ENCODE results near the gene PSMC3IP.
"Not testable (repeated sequence)": the region's sequence is repeated elsewhere in the genome, so short reads cannot be mapped to it uniquely, and the experiment has no call there.

Gene PSMC3IP

DNA sequence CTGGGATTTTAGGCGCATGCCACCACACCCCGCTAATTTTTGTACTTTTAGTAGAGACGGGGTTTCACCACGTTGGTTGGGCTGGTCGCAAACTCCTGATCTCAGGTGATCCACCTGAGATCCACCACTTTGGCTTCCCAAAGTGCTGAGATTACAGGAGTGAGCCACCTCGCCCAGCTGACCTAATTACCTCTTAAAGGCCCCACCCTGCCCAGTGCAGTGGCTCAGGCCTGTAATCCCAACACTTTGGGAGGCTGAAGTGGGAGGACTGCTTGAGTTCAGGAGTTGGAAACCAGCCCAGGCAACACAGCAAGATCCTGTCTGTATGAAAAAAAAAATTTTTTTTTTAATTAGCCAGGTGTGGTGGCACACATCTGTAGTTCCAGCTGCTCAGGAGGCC, 18.5 kb downstream of the PSMC3IP start:
- no peak for DNase-seq

DNA sequence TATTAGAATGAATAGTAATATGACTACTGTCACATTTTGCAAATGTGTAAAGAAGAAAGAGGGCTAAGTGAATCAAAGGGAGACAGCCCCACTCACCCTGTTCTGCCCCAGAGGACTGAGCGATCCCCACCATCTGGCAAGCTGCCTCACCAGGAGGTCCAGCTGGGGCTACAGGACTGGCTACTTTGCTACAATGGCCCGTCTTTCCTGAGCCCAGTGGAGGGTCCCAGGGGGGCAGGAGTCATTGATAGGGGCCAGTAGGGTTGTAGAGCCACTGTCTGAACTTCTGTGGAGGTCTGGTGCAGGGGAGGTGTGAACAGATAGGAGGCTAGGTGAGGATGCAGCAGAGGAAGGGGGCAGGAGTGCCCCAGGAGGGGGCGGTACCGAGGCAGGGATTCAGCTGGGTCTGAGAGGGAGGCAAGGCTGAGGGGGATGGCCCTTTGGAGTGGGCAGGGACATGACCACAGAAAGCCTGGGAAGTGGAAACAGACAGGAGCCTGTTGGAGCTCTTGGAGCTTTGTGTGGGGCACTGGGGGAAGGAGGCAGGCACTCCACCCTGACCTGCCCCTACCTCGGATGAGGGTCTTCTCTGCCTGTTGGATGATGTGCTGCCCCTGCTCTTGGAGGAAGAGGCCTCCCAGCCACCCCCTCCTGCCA, 21.4 kb downstream of the PSMC3IP start:
- DNase-seq: not testable (repeated sequence)

DNA sequence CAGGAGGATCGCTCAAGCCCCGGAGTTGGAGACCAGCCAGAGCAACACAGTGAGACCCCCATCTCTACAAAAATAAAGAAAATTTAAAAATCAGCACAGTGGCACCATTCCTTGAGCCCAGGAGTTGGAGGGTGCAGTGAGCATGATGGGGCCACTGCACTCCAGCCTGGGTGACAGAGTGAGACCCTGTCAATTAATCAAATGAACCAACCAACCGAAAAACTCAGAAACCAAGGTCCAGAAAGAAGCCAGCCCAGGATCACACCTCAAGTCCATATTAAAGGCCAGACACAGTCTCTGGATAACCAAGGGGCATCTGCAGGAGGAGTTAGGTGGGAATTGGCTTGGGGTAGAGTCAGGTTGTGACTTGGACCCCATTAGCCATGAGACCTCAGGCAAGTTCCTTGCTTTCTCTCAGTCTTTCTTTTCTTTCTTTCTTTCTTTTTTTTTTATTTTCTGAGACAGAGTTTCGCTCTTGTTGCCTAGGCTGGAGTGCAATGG, 22.4 kb downstream of the PSMC3IP start:
- no peak for DNase-seq

DNA sequence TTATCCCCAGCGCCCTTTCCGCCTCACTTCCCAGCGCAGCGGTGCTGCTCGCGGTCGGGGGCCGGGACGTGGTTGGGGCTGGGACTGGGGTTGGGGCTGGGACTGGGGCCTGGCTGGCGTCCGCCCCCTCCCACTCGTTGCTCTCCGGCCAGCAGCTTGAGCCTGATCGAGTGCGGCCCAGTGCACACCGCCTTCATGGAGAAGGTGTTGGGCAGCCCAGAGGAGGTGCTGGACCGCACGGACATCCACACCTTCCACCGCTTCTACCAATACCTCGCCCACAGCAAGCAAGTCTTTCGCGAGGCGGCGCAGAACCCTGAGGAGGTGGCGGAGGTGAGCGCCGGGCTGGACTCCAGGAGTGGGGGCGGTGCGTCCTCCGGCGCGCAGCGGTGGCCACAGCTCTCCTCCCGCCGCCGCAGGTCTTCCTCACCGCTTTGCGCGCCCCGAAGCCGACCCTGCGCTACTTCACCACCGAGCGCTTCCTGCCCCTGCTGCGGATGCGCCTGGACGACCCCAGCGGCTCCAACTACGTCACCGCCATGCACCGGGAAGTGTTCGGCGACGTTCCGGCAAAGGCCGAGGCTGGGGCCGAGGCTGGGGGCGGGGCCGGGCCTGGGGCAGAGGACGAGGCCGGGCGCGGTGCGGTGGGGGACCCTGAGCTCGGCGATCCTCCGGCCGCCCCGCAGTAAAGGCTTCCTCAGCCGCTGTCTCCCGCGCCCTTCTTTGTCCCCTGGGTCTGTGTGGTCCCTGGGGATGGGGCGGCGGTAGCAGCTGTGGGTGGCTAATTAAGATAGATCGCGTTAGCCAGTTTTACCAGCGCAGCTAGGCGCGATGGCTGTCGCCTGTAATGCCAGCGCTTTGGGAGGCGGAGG, 23.0 kb downstream of the PSMC3IP start:
- no peak for DNase-seq

DNA sequence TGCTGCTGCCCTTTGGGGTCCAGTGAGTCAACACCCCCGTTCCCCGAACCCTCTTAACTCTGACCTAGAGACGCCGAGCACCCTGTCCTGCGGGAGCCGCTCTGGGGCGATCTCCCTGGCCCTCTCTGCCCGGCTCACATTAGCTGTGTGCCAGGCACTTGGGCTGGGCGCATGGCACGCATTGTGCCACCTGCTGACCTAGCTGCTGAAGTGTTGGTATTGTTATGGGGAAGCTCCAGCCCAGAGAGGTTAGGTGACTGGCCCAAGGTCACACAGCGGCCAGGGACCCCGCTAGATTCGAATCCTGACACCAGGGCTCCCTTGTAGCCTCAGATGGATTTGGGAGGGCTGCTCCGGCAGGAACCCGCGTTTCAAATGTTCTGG, 23.7 kb downstream of the PSMC3IP start:
- DNase-seq: no peak

DNA sequence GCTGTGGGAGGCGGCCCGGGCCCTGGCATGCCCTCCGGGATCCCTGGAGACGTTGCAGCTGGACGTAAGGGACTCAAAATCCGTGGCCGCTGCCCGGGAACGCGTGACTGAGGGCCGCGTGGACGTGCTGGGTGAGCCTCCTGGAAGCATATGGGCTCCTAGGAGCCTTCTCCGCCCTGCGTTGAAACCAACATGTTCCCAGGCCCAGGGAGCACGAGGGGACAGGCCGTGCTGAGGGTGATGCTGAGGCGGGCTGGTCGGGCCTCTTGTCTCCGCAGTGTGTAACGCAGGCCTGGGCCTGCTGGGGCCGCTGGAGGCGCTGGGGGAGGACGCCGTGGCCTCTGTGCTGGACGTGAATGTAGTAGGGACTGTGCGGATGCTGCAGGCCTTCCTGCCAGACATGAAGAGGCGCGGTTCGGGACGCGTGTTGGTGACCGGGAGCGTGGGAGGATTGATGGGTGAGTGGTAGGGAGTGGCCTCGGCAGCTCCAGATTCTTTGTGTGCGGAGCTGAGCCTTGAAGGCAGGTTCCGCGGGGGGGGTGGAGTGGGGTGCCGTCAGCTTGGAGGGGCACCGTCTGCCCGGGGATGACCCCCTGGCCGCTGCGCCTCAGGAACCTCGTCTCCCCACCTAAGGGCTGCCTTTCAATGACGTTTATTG, 24.2 kb downstream of the PSMC3IP start:
- no peak for DNase-seq

DNA sequence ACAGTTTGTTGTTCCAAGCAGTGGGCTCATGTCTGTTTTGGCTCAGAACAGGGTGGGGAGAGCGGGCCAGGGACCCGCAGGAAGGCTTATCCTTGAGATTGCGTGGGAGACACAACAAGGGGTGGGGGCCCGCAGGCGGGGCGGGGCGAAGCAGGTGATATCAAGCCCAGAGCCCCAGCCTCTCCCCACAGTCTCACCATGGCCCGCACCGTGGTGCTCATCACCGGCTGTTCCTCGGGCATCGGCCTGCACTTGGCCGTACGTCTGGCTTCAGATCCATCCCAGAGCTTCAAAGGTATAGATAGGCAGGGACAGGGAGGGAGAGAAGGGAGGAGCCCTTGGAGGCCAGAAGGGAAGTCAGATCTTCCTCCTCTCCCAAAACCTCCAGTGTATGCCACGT, 24.8 kb downstream of the PSMC3IP start, which contains the start of gene HSD17B1:
Gene HSD17B1 (plus strand): TSS at position 188 of the 400 bp plus-strand sequence. CDS start 11 bp downstream, at position 199.
- DNase-seq: not testable (repeated sequence)

DNA sequence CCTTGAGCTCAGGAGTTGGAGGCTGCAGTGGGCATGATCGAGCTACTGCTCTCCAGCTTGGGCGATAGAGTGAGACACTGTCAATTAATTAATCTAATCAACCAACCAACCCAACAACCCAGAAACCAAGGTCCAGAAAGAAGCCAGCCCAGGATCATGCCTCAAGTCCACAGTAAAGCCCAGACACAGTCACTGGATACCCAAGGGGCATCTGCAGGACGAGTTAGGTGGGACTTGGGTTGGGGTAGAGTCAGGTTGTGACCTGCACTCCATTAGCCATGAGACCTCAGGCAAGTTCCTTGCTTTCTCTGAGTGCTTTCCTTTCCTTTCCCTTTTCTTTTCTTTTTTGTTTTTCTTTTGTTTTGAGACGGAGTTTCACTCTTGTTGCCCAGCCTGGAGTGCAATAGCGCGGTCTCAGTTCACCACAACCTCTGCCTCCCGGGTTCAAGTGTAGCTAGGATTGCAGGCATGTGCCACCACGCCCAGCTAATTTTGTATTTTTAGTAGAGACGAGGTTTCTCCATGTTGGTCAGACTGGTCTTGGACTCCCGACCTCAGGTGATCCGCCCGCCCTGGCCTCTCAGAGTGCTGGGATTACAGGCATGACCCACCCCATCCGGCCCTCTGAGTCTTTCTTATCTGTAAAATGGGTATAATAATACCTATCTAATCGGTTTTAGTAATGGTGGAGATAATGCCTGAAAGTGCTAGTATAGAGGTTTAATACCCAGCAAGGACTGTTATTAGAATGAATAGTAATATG, 28.4 kb downstream of the PSMC3IP start:
- DNase-seq: no peak

DNA sequence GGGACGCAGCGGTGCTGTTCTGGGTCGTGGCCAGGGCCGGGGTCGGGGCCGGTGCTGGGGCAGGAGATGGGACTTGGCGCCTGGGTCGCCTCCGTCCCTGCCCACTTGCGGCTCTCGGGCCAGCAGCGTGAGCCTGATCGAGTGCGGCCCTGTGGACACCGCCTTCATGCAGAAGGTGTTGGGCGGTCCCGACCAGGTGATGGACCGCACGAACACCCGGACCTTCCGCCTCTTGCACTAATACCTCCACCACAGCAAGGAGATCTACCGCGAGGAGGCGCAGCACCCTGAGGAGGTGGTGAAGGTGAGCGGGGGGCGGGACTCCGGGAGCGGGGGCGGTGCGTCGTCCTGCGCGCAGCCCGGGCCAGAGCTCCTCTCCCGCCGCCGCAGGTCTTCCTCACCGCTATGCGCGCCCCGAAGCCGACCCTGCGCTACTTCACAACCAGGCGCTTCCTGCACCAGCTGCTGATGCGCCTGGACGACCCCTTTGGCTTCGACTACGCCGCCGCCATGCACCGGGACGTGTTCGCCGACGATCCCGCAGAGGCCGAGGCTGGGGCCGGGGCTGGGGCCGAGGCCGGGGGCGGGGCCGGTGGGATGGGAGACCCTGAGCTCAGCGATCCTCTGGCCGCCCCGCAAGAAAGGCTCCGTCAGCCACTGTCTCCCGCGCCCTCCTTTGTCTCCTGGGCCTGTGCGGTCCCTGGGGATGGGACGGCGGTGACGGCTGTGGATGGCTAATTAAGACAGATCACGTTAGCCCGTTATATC, 29.3 kb downstream of the PSMC3IP start:
- peak; percentile 35 for DNase-seq

DNA sequence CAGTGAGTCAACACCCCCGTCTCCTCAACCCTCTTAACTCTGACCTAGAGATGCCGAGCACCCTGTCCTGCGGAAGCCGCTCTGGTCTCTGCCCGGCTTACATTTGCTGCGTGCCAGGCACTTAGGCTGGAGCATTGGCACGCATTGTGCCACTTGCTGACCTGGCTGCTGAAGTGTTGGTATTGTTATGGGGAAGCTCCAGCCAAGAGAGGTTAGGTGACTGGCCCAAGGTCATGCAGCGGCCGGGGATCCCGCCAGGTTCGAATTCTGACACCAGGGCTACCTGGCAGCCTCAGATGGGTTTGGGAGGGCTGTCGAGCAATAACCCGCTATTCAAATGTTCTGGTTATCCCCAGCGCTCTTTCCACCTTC, 29.8 kb downstream of the PSMC3IP start:
- no peak for DNase-seq

DNA sequence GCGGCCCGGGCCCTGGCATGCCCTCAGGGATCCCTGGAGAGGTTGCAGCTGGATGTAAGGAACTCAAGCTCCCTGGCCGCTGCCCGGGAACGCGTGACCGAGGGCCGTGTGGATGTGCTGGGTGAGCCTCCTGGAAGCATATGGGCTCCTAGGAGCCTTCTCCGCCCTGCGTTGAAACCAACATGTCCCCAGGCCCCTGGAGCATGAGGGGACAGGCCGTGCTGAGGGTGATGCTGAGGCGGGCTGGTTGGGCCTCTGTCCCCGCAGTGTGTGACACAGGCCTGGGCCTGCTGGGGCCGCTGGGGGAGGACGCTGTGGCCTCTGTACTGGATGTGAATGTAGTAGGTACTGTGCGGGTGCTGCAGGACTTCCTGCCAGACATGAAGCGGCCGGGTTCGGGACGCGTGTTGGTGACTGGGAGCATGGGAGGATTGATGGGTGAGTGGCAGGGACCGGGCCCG, 30.5 kb downstream of the PSMC3IP start:
- no peak for DNase-seq

DNA sequence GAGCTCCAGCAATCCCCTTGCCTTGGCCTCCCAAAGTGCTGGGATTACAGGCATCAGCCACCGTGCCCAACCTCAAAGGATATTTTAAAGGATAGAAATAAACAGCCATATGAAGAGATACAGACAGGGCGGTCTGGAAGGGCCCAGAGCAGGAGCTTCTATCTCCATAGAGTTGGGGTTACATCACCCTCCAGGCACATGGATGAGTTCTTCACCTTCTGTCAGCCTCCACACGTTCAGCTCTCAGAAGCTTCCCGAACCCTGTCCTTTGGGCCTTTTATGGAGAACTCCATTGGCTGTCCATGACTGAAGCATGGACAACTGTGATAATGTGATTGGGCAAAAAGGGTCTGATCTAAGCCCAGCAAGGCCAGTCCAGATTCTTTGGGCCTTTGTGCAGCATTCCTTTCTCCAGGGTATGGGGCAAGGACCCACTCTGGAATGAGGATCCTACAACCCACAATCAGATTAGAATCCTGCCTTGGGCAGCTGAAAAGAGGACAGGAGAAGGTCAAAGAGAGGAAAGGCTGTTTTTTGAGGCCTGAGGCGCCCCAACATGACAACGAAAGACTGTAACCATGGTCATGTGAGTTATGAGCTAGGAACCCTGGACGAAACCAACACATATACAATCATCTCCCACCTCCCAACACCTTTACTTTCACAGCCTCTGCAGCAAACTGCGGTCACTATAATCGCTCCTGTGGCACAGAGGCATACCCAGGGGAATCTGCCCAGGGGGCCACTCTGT, 31.6 kb downstream of the PSMC3IP start:
- not testable (repeated sequence) for DNase-seq

DNA sequence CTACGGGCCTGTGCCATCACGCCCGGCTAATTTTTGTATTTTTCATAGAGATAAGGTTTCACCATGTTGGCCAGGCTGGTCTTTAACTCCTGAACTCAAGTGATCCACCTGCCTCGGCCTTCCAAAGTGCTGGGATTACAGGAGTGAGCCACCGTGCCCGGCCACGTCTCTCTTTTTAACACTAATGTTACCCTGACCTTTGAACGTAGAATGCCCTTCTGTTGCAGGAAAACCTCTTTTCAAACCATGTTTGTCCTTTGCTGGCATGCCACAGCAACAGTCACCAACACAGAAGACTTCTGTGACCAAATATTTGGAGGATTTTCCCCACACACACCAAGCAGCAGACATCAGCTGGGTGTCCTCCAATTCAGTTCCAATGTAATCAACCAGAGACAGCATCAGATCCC, 32.6 kb downstream of the PSMC3IP start:
- DNase-seq: no peak

DNA sequence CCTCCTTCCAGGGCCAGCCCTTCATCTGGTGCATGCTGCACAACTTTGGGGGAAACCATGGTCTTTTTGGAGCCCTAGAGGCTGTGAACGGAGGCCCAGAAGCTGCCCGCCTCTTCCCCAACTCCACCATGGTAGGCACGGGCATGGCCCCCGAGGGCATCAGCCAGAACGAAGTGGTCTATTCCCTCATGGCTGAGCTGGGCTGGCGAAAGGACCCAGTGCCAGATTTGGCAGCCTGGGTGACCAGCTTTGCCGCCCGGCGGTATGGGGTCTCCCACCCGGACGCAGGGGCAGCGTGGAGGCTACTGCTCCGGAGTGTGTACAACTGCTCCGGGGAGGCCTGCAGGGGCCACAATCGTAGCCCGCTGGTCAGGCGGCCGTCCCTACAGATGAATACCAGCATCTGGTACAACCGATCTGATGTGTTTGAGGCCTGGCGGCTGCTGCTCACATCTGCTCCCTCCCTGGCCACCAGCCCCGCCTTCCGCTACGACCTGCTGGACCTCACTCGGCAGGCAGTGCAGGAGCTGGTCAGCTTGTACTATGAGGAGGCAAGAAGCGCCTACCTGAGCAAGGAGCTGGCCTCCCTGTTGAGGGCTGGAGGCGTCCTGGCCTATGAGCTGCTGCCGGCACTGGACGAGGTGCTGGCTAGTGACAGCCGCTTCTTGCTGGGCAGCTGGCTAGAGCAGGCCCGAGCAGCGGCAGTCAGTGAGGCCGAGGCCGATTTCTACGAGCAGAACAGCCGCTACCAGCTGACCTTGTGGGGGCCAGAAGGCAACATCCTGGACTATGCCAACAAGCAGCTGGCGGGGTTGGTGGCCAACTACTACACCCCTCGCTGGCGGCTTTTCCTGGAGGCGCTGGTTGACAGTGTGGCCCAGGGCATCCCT, 34.1 kb downstream of the PSMC3IP start:
- no peak for DNase-seq

DNA sequence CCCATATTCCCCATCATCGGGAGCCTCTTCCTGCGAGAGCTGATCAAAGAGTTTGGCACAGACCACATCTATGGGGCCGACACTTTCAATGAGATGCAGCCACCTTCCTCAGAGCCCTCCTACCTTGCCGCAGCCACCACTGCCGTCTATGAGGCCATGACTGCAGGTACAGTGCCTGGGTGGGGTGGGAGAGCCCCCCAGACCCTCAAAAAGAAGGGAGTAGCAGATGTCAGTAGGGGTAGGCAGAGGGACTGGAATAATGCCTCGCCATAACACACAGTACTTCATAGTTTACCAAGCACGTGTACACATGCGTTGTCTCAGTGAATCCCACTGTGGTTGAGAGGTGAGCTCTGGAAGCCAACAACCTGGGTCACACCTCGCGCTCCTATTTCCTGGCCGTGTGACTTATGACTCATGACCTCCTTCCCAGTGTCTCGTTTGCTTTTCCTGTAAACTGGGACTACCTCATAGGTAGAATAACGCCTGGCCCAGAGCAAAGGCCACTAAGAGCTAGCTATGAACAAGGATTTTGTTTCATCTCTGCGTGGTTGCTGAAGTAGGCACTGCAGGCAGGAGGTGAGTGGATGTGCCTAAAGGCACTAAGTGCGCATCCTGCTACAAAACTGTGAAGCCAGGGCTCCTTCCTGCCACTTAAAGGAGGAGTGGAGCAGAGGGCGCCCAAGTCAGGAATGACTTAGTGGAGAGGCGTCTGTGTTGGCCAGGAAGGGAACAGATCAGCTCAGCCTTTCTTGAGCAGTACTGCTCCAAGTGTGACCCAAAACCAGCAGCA, 36.3 kb downstream of the PSMC3IP start:
- DNase-seq: no peak

DNA sequence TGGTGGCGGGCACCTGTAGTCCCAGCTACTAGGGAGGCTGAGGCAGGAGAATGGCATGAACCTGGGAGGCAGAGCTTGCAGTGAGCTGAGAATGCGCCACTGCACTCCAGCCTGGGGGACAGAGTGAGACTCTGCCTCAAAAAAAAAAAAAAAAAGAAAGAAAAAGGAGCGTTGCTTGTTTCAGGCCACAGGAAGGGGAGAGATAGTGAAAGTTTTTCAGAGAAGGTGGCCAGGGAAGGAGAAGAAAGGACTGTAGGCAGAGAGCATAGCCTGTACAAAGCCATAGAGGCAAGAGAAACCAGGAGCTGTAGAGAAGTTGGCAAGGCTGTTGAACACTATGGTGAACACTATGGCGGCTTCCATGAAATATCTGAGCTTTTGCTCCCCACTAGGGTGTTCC, 37.0 kb downstream of the PSMC3IP start:
- not testable (repeated sequence) for DNase-seq

DNA sequence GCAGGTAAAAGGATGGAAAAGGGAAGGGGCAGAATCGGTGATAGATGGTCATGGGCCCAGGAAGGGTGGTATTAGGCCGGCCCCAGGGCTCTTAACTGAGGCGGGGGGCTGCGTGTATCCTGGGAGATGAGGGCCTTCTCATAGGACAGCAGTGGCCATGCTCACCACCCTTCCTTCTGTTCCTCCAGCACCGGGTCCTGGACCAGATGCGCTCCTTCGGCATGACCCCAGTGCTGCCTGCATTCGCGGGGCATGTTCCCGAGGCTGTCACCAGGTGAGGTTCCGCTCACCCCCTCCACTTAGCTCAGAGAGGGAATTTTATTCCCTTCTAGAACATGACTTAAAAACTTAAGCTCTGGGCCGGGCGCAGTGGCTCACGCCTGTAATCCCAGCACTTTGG, 39.0 kb downstream of the PSMC3IP start:
- no peak for DNase-seq

DNA sequence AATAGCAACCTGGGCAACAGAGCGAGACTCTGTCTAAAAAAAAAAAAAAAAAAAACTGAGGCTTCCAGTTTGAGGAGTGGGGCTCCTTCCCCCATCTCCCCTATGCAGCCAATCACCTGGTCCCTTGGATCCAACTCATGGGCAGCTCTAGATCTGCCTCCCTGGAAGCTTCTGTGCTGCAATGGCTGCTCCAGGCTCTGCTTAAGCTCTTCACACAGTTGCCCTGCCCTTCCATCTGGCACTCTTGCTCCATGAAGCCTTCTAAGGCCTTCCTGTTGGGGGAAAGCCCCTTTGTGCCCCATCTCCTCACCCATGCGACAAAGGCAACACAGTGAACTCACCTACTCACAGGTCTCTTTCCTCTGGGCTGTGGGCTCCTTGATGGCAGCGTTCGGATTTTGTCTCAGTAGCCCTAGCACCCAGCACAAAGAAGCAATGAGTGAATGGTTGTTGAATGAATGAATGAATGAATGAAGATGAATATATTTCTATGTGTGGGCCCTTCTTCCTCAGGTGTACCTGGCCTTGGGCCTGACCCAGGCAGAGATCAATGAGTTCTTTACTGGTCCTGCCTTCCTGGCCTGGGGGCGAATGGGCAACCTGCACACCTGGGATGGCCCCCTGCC, 39.6 kb downstream of the PSMC3IP start:
- no peak for DNase-seq
